ENCODE results near the gene LHFPL3.

DNA sequence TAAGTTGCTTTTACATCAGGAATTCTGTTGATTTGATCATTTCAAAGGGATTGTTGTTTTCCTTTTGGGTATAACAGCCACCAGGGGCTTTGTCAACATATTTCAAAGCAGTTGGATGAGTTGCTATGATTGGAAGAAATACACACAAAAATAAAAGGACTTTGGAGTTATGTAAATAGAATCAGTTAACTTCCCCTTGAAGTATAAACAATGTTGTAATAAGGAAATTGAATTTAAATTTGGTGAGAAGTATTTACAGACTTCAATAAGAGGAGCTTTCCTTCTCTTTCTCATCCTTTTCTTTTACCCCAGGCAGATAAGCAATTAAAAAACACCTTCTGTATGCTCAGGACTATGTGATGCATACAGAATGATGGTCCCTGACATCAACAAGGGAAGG is 199.7 kb downstream of the LHFPL3 start:
- TF ChIP-seq CTCF (conservative IDR thresholded peaks at IDR 0.05) (no peak), EZH2 (IDR thresholded peaks at IDR 0.05; ENCODE audit: low read depth) (no peak)
